Panc1 (cell line): Measurements from ENCODE around the gene FNIP1.

Experiments
- CTCF ChIP-seq: fragments of 450-650 bp; IDR thresholded peaks from 2 replicates; pipeline ENCODE4 v1.5.1; 2017; ENCODE audit warnings: mild to moderate bottlenecking
- POLR2AphosphoS5 ChIP-seq: IDR thresholded peaks from 2 replicates; pipeline ENCODE4 v1.6.1; 2012; ENCODE audit warnings: mild to moderate bottlenecking, low read depth, low read length, moderate library complexity
- REST ChIP-seq, 2 experiments: IDR thresholded peaks; 2 replicates each; pipeline ENCODE4 v1.6.1; 2011 to 2012; ENCODE audit warnings: low read depth in 2 of 2, control low read depth in 1 of 2, low read length in 1 of 2, mild to moderate bottlenecking in 1 of 2, moderate library complexity in 1 of 2; ENCODE audit not compliant: insufficient read depth in 1 of 2
- TCF7L2 ChIP-seq: IDR thresholded peaks from 2 replicates; pipeline ENCODE4 v1.6.1; 2011; ENCODE audit warnings: mild to moderate bottlenecking, low read depth, low read length, inconsistent platforms

- TF ChIP-seq POLR2AphosphoS5 (no peak), REST (IDR thresholded peaks at IDR 0.05; ENCODE audit: insufficient read depth in 1 of 2, low read depth in 2 of 2, low read length in 1 of 2) (no peak), CTCF (no peak), TCF7L2 (no peak)
Observed at GRCh38 chr5:131720714-131721113, 76.1 kb downstream of the FNIP1 start.
